Uterus (tissue), 4 donors: Measurements from ENCODE around the gene GLIPR1L1. TPM values are rescaled to one million over a fixed set of nuclear protein-coding genes. Genes with fewer than 3 reads are reported as not detected.
"Not testable (repeated sequence)": the region's sequence is repeated elsewhere in the genome, so short reads cannot be mapped to it uniquely, and the experiment has no call there.

Source experiments
- DNase-seq, 2 donors: peaks; one replicate each; pipeline ENCODE4 v3.0.0-alpha.2; 2019 to 2020
- H3K27ac ChIP-seq, 2 donors: fragments of 200-600 bp; sonication (generic); 1 replicate in 1 of 2; 2 replicates in 1 of 2; pipeline ENCODE4 v1.5.1; 2016 to 2018
- H3K27me3 ChIP-seq, 2 donors: fragments of 200-600 bp; sonication (generic); one replicate each; pipeline ENCODE4 v1.5.1; 2018 to 2019; ENCODE audit warnings: control low read depth in 1 of 2
- H3K36me3 ChIP-seq, 2 donors: fragments of 200-600 bp; sonication (generic); one replicate each; pipeline ENCODE4 v1.5.1; 2019; ENCODE audit warnings: control low read depth in 1 of 2
- H3K4me1 ChIP-seq, 2 donors: fragments of 200-600 bp; sonication (generic); one replicate each; pipeline ENCODE4 v1.5.1; 2018 to 2019; ENCODE audit warnings: control low read depth in 1 of 2
- H3K4me3 ChIP-seq, 2 donors: fragments of 200-600 bp; sonication (generic); 1 replicate in 1 of 2; 2 replicates in 1 of 2; pipeline ENCODE4 v1.5.1; 2018 to 2019; ENCODE audit warnings: mild to moderate bottlenecking in 1 of 2
- H3K9me3 ChIP-seq, 2 donors: fragments of 200-600 bp; sonication (generic); one replicate each; pipeline ENCODE4 v1.5.1; 2019; ENCODE audit warnings: control low read depth in 1 of 2
- POLR2A ChIP-seq, 2 donors: fragments of 450-650 bp; IDR thresholded peaks; one replicate each; pipeline ENCODE4 v1.6.1; 2016; ENCODE audit warnings: antibody characterized with exemption in 2 of 2, mild to moderate bottlenecking in 1 of 2, moderate library complexity in 1 of 2
- intact Hi-C: fragments of 100-400 bp; cut with DNase I; formaldehyde crosslinking; loops from one replicate; pipeline ENCODE4 v1.15.1; 2023; ENCODE audit warnings: low total_unique reads
- total RNA-seq, 4 donors: library from RNA; depleted of rRNA in 3 of 4; stranded (reverse); fragments of >200 nt in 3 of 4; gene quantifications; one replicate each; pipeline versions ENCODE4 v1.1.0 to v1.2.4, GENCODE V29; 2014 to 2023
- TF ChIP-seq, protein P1 (sequence below), 4 experiments: fragments of 200-600 bp in 2 of 4; fragments of 450-650 bp in 2 of 4; sonication (generic) in 2 of 4; IDR thresholded peaks; one replicate each; pipeline ENCODE4 v1.5.1; 2016 to 2019; ENCODE audit warnings: antibody characterized with exemption in 4 of 4, mild to moderate bottlenecking in 2 of 4, moderate library complexity in 1 of 4
- donor health status: DM: yes; HTN: yes; CAD: no.

Gene GLIPR1L1
- total RNA-seq, 4 donors from 2014 or later = not detected

- DNase-seq = no peak
- Histone ChIP-seq H3K36me3 (no peaks in the 10 kb centered on the region), H3K27ac (no peak overlapping the region), H3K4me1 (no peaks in the 10 kb centered on the region), H3K9me3 (no peaks in the 10 kb centered on the region), H3K4me3 (no peak overlapping the region), H3K27me3 (no peaks in the 10 kb centered on the region)
- TF ChIP-seq, protein P1, sequence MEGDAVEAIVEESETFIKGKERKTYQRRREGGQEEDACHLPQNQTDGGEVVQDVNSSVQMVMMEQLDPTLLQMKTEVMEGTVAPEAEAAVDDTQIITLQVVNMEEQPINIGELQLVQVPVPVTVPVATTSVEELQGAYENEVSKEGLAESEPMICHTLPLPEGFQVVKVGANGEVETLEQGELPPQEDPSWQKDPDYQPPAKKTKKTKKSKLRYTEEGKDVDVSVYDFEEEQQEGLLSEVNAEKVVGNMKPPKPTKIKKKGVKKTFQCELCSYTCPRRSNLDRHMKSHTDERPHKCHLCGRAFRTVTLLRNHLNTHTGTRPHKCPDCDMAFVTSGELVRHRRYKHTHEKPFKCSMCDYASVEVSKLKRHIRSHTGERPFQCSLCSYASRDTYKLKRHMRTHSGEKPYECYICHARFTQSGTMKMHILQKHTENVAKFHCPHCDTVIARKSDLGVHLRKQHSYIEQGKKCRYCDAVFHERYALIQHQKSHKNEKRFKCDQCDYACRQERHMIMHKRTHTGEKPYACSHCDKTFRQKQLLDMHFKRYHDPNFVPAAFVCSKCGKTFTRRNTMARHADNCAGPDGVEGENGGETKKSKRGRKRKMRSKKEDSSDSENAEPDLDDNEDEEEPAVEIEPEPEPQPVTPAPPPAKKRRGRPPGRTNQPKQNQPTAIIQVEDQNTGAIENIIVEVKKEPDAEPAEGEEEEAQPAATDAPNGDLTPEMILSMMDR (IDR thresholded peaks at IDR 0.05) = no peak
- TF ChIP-seq POLR2A (IDR thresholded peaks at IDR 0.05) = no peak
- intact Hi-C loops = no loop called here
Measured at GRCh38 chr12:75327642-75328041, 6.8 kb upstream of the GLIPR1L1 start.

DNA sequence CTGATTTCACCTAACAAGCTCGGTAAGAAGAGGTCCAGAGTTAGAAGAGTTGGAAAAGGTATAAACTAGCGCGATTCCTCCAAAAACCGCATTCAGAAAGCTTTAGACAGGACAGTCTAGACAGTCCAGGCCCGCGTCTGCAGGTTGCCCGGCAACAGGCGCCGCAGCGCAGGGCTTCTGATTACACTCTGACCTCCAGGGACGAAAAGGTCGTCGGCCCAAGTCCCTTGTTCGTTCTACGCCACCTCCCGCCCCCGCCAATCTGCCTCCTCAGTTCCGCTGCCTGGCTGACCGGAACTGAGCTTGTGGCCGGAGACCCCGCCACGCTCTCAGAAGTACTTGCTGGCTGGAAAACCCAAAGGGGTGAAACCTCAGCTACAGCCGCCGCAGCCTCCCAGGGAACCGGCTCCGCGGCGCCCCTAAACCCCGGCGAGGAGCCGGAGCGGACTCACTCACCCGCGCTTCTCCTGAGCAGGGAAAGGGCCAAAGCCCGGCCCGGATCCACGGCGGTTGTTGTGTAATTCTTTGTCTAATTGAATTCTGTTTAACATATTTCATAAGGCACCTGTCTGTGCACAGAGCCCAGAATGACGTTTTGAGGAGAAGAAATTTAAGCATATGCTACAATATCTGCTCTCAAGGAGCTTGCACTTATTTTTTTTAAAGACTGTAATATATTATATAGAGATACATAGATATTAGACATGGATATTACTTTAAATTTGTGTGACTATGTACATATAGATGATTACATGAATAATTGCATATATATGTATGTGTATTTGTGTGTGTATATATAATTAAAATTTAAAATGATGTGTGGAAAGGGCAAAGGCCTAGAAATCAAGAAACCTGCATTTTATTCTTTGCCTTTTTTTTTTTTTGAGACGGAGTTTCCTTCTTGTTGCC lies 4.3 kb upstream of the GLIPR1L1 start, which contains the start of gene CAPS2:
Gene CAPS2, minus strand, starts transcription at position 407 of the 909 bp plus-strand sequence. CDS start 3,826 bp downstream, outside the sequence.
- no peaks in the 10 kb centered on the region for H3K9me3 ChIP-seq
- TF ChIP-seq, protein P1 (IDR thresholded peaks at IDR 0.05) = peak in 1 of 4 experiments; percentile 37
- TF ChIP-seq POLR2A (IDR thresholded peaks at IDR 0.05) = peak in 1 of 2 donors; percentile 48
- H3K4me1 ChIP-seq = no peaks in the 10 kb centered on the region
- peak within 1 kb of the TSS; percentile 54 to 64 for H3K4me3 ChIP-seq
- peak; percentile 72 to 84 for DNase-seq
- H3K27ac ChIP-seq = peak within 1 kb of the TSS in 1 of 2 donors; percentile 56
- no peaks in the 10 kb centered on the region for H3K36me3 ChIP-seq
- no peaks in the 10 kb centered on the region for H3K27me3 ChIP-seq
- intact Hi-C loops = no loop called here

DNA sequence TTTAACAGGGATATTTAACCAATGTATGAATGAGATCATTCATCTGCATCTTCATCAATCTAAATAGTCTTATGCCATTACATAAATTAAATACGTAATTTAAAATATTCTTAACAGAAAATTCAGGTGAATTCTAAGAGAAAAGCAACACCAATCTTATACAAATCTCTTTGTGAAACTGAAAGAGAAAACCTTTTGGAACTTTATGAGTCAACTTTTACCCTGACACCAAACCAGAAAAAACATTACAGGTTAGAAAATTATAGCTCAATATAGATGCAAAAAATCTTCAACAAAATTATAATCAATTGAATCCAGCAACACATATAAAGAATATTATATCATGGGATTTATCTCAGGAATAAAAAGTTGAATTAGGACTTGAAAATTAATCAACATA lies 3.4 kb downstream of the GLIPR1L1 start:
- no peak for TF ChIP-seq POLR2A (IDR thresholded peaks at IDR 0.05)
- TF ChIP-seq, protein P1 (IDR thresholded peaks at IDR 0.05) = no peak
- Histone ChIP-seq H3K4me1 (no peaks in the 10 kb centered on the region), H3K27ac (no peak overlapping the region), H3K36me3 (no peaks in the 10 kb centered on the region), H3K27me3 (no peaks in the 10 kb centered on the region), H3K9me3 (no peaks in the 10 kb centered on the region), H3K4me3 (no peak overlapping the region)
- DNase-seq = no peak
- intact Hi-C loops = no loop called here

- Histone ChIP-seq H3K36me3 (no peaks in the 10 kb centered on the region), H3K27me3 (no peaks in the 10 kb centered on the region), H3K27ac (no peak overlapping the region), H3K4me1 (no peaks in the 10 kb centered on the region), H3K4me3 (no peak overlapping the region), H3K9me3 (no peaks in the 10 kb centered on the region)
- DNase-seq = no peak
- no peak for TF ChIP-seq POLR2A (IDR thresholded peaks at IDR 0.05)
- TF ChIP-seq, protein P1 (IDR thresholded peaks at IDR 0.05) = no peak
- intact Hi-C loops = no loop called here
Measured at GRCh38 chr12:75341873-75342272, 7.4 kb downstream of the GLIPR1L1 start.

GRCh38 chr12:75345531-75345930 lies 11.1 kb downstream of the GLIPR1L1 start:
- no peak for TF ChIP-seq POLR2A (IDR thresholded peaks at IDR 0.05)
- TF ChIP-seq, protein P1 (IDR thresholded peaks at IDR 0.05) = no peak
- H3K4me1 ChIP-seq = no peaks in the 10 kb centered on the region
- no peaks in the 10 kb centered on the region for H3K9me3 ChIP-seq
- DNase-seq = no peak
- no peak overlapping the region for H3K27ac ChIP-seq
- intact Hi-C loops = no loop called here
- no peaks in the 10 kb centered on the region for H3K36me3 ChIP-seq
- H3K4me3 ChIP-seq = no peak overlapping the region
- no peaks in the 10 kb centered on the region for H3K27me3 ChIP-seq

DNA sequence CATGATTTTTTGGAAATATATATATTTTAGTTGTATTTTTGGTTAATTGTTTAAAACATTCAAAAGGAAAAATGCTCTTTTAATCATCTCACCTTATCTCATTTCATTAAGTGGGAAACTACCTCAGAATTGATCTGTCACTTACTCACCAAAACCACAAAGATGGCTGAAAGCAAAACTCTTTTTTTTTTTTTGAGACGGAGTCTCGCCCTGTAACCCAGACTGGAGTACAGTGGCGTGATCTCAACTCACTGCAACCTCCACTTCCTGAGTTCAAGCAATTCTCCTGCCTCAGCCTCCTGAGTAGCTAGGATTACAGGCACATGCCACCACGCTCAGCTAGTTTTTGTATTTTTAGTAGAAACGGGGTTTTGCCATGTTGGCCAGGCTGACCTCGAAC lies 11.7 kb downstream of the GLIPR1L1 start:
- H3K36me3 ChIP-seq, H3K4me1 ChIP-seq, H3K4me3 ChIP-seq, H3K27me3 ChIP-seq, intact Hi-C loops, DNase-seq, H3K9me3 ChIP-seq, H3K27ac ChIP-seq: not testable (repeated sequence)
